ENCODE results near the gene FAM221A.
A peak's percentile ranks its signal among the peaks of the same experiment; 100 is the strongest.
"Not testable (repeated sequence)": the region's sequence is repeated elsewhere in the genome, so short reads cannot be mapped to it uniquely, and the experiment has no call there.

Gene FAM221A, protein sequence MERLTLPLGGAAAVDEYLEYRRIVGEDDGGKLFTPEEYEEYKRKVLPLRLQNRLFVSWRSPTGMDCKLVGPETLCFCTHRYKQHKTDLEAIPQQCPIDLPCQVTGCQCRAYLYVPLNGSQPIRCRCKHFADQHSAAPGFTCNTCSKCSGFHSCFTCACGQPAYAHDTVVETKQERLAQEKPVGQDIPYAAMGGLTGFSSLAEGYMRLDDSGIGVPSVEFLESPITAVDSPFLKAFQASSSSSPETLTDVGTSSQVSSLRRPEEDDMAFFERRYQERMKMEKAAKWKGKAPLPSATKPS

DNA sequence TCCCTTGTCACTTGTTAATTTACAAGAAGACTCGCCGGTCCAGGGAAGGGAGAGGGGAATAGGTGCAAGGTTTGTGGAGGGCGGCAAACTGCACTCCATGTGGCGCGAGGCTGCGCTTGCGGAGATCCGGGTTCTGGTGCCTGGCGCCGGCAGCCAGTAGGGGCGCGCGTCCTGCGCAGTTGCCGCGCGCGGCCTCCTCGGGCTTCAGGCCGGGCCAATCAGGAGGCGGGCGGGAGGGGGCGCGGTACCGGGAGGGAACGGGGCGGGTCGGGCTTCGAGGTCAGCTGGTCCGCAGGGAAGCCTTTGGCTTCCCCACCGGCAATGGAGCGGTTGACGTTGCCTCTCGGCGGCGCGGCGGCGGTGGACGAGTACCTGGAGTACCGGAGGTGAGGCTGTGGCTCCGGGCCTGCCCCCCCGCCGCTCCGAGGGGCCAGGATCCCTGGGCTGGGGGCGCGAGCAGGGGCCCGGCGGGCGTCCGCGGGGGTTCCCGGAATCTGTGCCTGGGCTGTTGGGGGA, at the start of gene FAM221A:
Gene FAM221A, plus strand, starts transcription at position 302 of the 516 bp plus-strand sequence. Its CDS starts 20 bp downstream, at position 322.
- peak; percentile 73 for DNase-seq

DNA sequence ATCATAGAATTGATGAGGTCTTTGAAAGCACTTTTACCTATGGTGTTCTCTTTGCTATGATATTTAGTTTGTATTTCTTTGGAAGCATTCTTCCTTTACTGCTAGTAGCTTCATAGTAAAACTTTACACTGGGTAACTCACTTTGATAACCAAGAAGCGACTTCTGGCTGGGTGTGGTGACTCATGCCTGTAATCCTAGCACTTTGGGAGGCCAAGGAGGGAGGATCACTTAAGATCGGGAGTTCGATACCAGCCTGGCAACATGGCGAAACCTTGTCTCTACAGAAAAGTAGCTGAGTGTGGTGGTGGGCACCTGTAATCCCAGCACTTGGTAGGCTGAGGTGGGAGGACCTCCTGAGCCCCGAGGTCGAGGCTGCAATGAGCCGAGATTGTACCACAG, 46.6 kb upstream of the FAM221A start:
- no peak for DNase-seq

DNA sequence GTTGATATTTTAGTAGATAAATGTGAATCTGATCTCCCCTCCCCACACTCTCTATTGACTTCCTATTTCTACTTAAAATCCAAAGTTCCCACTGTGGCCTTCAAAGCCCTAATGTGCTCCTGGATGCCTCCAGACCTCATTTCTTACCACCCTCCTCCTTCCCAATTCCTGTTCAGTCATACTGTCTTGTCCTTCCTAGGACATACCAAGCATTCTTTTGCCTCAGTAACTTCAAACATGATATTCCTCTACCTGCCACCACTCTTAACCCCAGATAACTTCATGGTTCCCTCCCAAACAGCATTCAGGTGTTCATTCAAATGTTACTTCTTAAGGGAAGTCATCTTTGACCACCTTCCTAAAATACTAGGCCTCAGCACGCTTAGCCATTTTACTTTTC, 34.2 kb upstream of the FAM221A start:
- DNase-seq = no peak

DNA sequence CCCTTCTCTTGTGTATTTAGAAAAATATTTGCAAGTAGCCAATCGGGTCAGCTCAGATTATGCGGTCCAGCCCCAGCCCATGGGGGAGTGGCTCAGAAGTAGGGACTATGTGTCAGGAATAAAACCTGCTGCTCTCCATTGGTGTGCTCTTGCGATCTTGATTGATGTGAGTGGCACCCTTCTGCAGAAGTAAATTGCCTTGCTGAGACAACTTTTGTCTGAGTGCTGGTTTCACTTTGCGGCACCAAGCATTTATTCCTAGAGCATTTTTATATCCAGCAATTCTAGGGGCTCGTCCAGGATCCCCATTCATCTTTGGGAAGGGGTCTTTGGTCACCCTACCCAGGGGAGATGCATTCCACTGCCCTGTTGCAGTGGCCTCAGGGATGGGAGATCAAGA, 26.1 kb upstream of the FAM221A start:
- no peak for DNase-seq

DNA sequence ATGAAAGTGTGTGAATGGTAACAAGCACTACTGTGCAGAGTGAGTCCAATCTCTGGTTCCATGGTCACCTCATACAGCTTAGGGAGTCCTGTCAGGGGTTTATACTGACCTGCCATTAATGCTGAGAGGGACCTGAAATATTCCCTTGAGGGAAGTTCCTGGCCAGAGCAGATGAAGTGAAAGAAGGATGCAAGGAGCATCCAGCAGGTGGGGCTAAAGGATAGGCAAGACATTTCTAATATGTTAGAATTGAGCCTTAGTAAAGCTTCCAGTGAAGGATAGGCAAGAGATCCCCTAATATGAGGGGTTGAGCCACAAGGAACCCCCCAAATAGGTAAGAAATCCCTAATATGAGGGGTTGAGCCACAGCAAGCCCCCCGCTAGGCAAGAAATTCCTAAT, 25.5 kb upstream of the FAM221A start:
- DNase-seq = no peak

DNA sequence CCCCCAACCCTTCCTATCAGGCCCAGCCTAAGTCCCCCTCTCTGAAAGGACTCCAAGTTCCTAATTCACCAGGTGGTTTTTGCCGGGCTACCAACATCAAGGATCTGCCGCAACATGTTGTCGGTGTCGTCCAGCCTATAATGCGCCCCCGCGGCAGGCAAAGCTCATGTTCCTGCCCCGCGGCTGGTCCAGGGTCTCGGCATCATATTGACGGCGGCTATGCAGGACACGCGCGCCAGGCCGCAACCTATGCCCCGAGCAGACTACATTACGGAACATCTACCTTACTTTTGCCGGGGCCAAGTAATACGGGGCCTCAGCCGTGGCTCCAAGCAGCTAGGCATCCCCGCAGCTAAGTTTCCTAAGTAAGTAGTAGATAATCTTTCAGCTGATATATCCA, 24.6 kb upstream of the FAM221A start:
- DNase-seq = no peak

DNA sequence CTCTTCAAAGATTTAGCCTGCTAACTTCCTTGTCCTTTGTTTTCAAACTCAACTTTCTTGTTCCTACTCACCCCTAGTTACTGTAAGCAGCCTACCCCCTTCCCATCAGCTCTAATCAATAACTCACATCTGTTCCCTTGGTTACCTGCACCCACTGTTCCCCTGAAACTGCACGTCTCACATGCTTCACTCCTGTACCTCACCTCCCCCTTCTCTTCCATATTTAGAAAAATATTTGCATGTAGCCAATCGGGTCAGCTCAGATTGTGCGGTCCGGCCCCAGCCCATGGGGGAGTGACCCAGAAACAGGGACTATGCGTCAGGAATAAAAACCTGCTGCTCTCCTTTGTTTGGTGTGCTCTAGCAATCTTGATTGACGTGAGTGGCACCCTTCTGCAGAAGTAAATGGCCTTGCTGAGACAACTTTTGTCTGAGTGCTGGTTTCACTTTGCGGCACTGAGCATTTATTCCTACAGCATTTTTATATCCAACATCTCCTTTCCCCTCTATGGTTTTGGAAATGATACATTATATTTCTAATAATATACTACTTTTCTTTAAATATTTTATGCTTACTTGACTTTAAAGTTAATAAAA, 21.1 kb upstream of the FAM221A start:
- no peak for DNase-seq

DNA sequence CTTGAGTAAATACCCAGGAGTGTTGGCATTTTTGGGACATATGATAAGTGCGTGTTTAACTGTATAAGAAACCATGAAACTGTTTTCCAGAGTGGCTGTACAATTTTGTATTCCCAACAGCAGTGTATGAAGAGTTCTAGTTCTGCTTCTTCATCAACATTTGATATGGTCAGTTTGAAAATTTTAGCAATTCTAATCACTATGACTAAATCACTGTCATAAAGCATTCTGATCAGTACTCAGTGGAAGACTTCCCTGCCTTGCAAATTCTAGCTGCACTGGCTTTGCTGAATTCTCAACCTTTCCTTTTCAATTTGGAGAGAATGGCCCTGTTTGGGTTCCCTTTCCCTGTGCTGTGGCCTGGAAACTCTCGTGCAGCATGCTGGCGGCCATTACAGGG, 18.6 kb upstream of the FAM221A start:
- no peak for DNase-seq

DNA sequence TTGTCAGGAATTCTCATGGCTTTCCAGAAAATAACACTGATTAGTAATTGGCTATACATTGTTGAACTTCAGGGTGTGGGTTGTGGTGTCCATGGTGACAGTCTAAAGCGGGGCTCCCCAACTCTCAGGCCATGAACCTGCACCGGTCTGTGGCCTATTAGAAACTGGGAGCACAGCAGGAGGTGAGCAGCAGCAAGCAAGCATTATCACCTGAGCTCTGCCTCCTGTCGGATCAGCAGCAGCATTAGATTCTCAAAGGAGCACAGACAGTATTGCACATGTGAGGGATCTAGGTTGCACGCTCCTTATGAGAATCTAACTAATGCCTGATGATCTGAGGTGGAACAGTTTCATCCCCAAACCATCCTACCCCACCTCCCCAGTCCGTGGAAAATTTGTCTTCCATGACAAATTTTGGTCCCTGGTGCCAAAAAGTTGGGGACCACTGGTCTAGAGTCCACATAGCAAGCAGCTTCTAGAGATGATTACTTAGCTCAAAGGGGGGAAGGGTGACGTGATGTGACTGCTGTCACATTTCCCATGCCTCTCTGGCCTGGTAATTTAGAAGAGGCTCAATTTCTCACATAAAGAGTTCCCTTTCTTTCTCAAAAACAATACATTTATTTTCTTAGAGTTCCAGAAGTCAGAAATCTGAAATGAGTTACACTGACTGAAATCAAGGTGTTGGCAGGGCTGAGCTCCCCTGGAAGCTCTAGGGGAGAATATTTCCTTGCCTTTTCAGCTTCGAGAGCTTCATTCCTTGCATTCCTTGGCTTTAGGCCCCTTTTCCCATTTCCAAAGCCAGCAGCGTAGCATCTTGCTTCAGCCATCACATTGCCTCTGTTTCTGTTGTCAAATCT, 17.6 kb upstream of the FAM221A start:
- no peak for DNase-seq

DNA sequence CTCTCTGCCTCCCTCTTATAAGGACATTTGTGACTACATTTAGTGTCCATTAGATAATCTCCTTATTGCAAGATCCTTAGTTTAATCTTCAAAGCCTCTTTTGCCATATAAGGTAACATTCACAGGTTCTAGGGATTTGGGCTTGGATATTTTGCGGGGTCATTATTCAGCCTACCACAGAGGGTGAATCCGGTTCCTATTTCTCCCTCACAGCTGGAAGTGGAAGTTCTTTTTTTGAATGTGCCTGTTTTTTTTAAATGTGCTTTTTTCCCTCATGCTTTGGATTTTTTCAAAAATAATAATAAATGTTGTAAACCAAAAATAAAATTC, 17.1 kb upstream of the FAM221A start:
- DNase-seq = no peak

DNA sequence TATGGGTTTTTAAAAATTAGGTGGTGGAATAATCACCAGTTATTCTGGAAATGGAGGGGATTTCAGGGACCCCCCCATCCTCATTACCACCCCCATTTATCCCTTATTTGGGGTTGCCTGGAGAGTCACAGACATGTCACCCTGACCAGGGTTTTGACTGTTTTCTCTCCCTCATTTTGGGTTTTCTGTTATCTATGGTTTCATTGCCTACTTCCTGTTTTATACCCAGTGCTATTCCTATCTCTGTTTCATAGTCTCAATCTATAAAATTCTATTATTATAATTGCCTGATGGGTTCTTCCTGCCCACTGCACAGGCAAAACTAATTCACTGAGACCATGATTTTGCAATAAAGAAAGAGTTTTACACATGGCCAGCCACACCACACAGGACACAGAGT, 15.9 kb upstream of the FAM221A start:
- no peak for DNase-seq

DNA sequence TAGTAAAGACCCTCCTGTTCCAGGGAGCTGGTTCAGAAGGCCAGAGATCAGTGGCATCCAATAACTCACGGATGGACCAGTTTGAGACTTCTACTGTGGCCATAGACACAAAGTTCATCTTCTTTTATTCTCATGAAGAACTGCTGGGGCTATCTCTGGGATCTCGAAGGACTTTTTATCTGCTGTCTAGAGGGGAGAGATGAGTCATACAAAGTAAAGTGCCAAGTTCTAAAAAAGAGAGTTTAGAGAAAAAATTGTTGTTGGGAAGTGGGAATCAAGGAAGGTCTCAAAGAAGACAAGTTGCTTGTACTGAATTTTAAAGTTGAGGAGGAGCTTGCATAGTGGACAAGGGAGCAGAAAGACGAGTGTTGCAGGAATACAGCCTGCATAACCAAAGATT, 8.0 kb upstream of the FAM221A start:
- DNase-seq = no peak

DNA sequence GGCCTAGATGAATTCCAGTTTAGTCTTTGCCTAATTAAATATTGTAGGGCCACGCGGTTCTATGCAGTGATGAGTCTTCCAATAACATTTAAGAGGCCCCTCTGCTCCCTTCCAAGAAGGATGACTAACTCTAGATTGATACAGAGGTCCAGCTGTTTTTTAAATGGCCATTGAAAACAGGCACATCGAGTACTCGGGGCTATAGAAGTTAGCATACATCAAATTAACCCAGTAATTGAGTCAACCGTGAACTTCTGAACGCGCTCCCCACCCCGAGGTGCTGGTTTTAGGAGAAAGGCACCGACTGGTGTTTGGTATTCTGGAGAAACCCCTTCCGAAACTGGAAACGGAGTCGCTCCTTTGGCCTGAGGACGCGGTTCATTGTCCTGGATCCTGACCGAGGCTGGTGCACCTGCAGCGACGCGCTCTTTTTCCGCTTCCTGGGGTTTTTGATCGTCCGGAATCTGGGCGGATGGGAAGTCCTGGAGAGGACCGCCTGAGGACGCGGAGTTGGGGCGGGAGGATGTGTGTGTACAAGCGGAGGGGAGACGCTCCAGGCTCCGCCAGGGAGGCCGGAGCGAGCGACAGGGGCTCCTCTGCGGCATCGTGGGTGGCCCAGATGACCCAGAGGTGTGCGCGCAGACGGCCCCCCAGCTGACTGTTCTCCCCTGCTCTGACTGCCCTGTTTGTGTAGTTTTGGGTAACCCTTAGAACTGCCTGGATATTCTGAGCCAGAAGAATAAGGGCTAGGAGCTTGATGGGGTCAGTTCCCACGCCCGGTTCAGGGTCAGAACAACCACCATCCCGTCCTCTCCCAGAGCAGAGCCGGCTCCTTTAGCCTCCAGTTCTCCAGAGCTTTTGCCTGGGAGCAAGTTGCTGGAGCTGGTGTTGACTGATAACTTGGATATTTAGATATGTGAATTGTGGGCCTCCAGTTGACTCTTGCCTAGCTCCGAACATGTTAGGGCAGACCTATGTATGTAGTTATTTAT, 711 bp downstream of the FAM221A start:
- peak; percentile 21 for DNase-seq

DNA sequence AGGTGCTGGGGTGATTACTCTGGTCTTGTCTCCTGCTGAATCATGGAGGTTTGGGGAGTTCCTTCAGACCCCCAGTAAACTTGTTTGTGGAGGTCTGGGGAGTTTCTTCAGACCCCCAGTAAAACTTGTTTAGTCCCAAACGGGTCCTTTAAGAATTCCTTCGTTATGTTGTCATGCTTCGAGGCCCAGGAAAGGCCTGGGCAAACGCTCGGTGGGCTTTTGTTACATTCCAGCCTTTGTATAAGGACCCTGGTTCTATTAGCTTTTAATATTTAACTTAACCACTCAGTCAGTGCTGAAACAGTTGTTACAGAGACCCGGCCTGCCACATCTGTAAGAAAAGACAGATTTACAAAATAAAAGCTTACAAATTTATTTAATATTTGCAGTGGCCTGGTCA, 4.0 kb downstream of the FAM221A start:
- DNase-seq = not testable (repeated sequence)

DNA sequence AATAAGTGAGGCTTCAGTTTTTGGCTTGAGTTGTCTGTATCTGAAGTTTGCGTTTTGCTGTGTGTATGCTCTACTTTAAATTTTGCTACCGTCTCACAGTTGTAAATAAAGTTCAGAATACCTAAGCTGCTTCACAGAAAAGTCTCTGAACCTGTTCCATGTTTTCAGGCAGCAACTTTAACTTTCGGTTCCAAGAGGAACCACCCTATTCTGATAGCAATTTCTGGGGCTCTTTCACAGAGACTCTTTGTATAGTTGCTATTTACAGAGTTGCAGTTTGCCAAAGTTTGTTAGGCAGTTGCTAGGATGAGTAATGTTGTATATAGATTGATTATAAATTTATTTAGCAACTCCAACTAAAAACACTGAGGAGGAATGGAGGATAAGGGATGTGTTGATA, 5.7 kb downstream of the FAM221A start:
- no peak for DNase-seq

DNA sequence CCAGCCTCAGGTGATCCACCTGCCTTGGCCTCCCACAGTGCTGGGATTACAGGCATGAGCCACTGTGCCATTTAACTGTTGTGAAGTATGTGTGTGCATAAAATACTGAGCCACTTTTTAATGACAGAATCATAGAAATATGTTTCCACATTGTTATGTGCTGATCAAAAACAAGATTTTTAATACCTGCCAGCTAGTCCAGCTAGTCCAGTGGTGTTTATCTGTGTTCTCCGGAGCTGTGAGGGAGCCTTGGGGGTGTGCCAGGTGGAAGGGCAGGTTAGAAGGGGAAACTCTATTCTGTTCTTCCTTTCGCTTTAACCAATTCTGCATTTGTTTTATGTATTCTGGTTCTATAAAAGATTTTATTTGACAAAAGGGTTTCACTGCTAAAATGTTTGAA, 7.0 kb downstream of the FAM221A start:
- no peak for DNase-seq

DNA sequence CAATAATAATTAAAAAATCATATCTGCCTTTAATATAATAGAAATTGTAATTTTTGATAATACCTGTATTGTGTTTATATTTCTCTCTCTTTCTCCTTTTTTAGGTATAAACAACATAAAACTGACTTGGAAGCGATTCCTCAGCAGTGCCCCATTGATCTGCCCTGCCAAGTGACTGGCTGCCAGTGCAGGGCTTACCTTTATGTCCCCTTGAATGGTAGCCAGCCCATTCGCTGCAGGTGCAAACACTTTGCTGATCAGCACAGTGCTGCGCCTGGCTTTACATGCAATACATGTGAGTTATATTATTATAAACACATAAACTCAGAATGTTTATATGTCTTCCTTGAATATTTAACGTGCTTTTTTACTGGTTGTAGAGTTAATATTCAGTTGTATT, 9.2 kb downstream of the FAM221A start:
- no peak for DNase-seq

DNA sequence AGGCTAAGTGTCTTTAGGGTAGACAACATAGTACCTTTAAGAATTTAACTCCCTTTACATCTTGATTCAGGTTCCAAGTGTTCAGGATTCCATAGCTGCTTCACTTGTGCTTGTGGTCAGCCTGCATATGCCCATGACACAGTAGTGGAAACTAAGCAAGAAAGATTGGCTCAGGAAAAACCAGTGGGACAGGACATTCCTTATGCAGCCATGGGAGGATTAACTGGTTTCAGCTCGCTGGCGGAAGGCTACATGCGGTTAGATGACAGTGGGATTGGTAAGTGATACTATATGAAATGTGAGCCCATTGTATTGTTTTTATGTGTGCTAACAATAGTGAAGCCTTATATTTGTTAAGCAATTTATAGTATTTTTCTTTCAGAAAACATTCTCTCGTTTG, 11.3 kb downstream of the FAM221A start:
- no peak for DNase-seq

DNA sequence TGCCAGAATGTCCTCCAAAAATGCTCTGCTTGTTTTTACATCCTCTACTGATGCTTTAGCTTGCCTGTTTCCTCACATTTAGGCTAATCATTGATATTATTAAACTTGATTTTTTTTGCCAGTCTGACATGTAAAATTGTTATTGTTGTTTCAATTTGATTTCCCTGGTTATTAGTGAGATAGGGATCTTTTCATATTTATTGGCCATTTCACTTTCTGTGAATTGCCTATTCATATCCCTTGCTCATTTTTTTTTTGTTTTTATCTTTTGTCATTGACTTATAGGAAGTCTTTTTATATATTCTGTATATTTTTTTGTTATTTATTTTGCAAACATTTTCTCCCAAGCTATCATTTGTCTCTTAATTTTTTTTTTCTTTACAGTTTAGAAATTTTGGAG, 13.2 kb downstream of the FAM221A start:
- DNase-seq = no peak

DNA sequence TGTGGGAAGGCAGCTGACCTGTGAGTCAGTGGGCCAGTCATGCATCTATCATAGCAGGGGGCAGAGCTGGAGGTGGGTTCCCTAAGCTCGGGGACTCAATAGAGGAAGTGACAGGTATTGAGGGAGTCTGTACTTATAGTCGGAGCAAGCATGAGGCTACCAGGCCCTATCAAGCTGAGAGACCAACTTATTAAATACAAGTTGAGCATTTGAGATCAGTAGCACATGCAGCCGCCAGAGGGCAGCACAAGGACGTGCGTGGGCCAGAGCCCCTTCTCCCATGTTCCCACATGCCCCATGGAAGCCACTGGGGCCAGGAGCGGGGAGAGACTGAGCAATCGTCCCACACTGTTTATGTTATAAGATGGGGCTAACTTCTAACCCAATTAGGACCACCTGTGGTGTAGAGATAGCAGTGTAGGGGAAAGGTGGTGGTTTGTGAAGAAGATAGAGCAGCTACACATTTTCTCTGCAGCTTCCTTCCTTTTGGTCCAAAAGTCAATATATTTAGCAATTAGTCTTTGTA, 17.0 kb downstream of the FAM221A start:
- DNase-seq = peak; percentile 47

DNA sequence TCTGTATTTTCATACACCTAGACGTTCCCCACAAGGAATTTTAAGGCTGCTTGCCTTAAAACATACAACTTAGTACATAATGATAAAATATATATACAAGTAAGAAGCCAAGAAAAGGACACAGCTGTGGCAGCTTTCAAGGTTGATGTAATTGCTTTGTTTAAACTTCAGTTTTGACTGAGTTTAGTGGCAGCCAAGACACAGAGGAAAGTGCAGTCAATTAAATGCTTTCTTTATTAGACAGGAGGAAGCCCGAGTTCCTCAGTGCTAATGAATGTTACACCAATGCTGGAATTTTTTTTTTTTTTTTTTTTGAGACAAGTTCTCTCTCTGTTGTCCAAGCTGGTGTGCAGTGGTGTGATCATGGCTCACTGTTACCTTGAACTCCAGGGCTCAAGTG, 18.8 kb downstream of the FAM221A start:
- no peak for DNase-seq

DNA sequence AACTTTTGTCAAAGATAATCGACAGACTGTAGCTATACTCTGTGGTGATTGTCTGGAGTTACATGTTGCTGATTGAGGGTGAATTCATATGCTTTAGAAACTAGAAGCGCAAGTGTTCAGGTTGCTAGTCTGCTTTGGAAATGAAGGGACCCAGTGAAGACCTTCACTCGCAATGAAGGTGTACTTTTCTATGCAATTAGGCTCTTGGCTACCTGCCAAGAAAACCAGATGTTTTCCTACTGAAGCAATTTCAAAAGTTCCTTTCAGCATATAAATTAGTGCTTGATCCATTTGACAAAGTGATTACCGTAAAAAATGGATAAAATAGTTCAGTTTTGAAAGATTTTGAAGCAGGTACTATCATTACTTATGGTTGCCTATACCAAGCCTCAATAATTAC, 20.0 kb downstream of the FAM221A start:
- no peak for DNase-seq

Data from activated gamma-delta T cell treated with Interleukin-2 at 50 U/mL for 16 hours (primary cell).